HG03159 (cell line): ENCODE data around the gene MYLK4.

Experiments
- ATAC-seq: cut with Tn5 transposase; IDR thresholded peaks from one replicate; pipeline ENCODE4 v1.9.1; 2021; ENCODE audit warnings: mild to moderate bottlenecking, moderate library complexity; ENCODE audit not compliant: unreplicated experiment

The MYLK4 gene

GRCh38 chr6:2737885-2738284, 12.8 kb downstream of the MYLK4 start:
- no peak for ATAC-seq

GRCh38 chr6:2734488-2735166, 16.1 kb downstream of the MYLK4 start:
- ATAC-seq = no peak

- no peak for ATAC-seq
These were observed 16.8 kb downstream of the MYLK4 start for GRCh38 chr6:2733736-2734480.

GRCh38 chr6:2733324-2733723, 17.4 kb downstream of the MYLK4 start:
- peak; percentile 88 for ATAC-seq

- no peak for ATAC-seq
These were observed 18.1 kb downstream of the MYLK4 start for GRCh38 chr6:2732503-2733089.

DNA sequence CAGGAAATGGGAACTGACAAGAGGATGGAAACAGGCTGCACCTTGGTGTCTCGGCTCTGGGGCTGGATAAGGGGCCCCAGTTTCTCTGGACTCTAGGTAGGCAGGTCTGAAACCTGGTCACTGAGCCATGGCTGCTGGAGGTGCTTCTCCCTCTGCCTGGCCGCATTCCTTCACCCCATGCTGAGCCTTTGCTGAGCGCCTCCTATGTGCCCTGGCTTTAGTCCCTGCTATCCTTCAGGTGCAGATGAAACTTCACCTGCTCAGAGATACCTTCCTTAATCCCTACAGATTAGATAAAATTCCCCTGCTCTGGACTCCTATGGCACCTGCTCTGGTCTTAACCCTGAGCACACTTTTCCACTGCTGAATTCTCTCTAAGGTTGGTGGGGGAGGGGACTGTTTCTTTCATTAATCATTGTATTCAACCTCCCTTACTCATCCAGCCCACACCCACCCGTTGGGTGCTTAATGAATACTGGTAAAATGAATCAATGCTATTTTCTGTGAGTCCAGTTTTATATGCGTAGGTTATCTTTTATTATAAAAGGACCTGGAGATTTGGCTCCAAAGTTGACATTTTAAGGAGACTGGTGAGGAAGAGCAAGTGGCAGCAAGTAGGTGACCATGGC, 19.3 kb downstream of the MYLK4 start:
- no peak for ATAC-seq

- no peak for ATAC-seq
These were observed 20.2 kb downstream of the MYLK4 start for GRCh38 chr6:2730353-2731107.

- ATAC-seq = no peak
These were observed 20.8 kb downstream of the MYLK4 start for GRCh38 chr6:2729921-2730320.

- ATAC-seq = peak; percentile 73
These were observed 24.6 kb downstream of the MYLK4 start for GRCh38 chr6:2725999-2726567.

GRCh38 chr6:2725364-2725988, 25.2 kb downstream of the MYLK4 start:
- no peak for ATAC-seq

DNA sequence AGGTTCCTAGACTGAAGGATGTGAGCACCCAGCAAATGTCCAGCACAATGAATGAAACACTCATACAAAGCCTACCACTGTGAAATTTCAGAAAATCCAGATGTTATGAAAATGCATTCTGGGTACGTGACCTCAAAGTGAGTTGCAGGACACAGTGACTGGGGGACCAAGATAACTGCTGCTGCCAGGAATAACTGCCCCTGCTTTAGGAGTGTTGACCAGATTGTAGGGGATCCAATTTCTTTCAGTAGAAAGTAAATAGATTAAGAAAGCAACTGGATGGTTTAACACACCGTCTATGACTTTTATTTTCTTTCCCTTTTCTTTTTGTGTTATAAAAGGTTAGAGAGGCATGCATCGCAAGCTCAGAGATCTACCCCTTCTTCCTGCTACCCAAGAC, 29.5 kb downstream of the MYLK4 start:
- ATAC-seq = no peak

DNA sequence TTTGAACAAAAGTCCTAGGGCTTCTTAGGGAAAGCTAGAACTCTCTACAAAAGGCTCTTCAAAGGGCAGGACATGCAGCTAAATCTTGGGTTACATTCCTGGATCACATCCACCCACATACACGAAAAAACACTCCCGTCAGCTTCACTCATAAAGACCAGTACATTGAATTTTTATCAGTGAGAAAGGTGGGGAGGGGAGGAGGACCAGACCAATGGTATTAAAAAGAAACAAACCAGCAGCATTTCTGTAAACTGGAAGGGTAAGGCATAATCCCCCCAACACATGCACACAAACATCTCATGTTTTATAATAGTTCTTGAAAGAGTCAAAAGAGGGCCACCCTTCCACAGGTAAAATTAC, 31.6 kb downstream of the MYLK4 start:
- no peak for ATAC-seq

- ATAC-seq = no peak
These were observed 32.2 kb downstream of the MYLK4 start for GRCh38 chr6:2718334-2719092.

- ATAC-seq = no peak
These were observed 33.6 kb downstream of the MYLK4 start for GRCh38 chr6:2716936-2717700.

- ATAC-seq = no peak
These were observed 35.0 kb downstream of the MYLK4 start for GRCh38 chr6:2715737-2716136.

GRCh38 chr6:2714111-2714895, 36.4 kb downstream of the MYLK4 start:
- ATAC-seq = no peak

GRCh38 chr6:2713473-2714110, 37.1 kb downstream of the MYLK4 start:
- no peak for ATAC-seq

DNA sequence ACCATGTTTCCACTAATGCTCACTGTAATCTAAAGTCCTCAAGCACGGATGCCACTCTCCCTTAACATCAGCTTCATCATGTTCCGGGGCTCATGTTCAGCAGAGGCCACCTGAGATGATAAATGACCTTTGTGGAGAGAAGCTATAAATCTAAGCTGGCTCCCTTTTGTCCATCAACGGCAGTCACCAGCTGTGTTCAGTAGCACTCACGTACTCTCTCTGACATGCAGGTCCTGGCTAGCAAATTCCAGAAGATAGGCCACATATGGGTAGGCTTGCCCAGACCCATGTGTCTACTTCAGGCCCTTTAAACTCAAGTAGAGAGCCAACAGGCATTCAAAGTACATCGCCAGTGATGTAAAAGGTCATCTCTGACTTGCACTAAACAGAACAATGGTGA, 38.6 kb downstream of the MYLK4 start:
- ATAC-seq = no peak
